NT2/D1 (cell line): ENCODE data around the gene CDRT15.

Source experiments
- SUZ12 ChIP-seq: IDR thresholded peaks from 2 replicates; pipeline ENCODE4 v1.6.1; 2011; ENCODE audit not compliant: insufficient read length, insufficient read depth; ENCODE audit errors: extremely low read depth
- YY1 ChIP-seq: IDR thresholded peaks from 2 replicates; pipeline ENCODE4 v1.6.1; 2011; ENCODE audit not compliant: insufficient read length, insufficient read depth
- ZNF274 ChIP-seq: IDR thresholded peaks from 2 replicates; pipeline ENCODE4 v1.6.1; 2011; ENCODE audit warnings: mild to moderate bottlenecking, low read depth, low read length

GRCh38 chr17:14203388-14203787 lies 33.3 kb downstream of the CDRT15 start:
- TF ChIP-seq YY1 (no peak), ZNF274 (no peak), SUZ12 (no peak)
